Keratinocyte (primary cell): ENCODE measurements around the gene BANF2.

ENCODE experiments used
- EZH2 ChIP-seq: IDR thresholded peaks from one replicate; pipeline ENCODE4 v1.6.1; 2012; ENCODE audit warnings: inconsistent platforms, mild to moderate bottlenecking, low read length, moderate library complexity
- TF ChIP-seq, protein P1 (sequence below), 3 experiments: IDR thresholded peaks in 1 of 3; conservative IDR thresholded peaks in 1 of 3; optimal IDR thresholded peaks in 1 of 3; 2 replicates in 2 of 3; 3 replicates in 1 of 3; pipeline versions ENCODE3 to v1.5.1; 2011; ENCODE audit warnings: low read length in 3 of 3, mild to moderate bottlenecking in 3 of 3, moderate library complexity in 2 of 3, control low read depth in 1 of 3, inconsistent platforms in 1 of 3; ENCODE audit not compliant: insufficient read depth in 2 of 3; ENCODE audit errors: extremely low read depth in 1 of 3

DNA sequence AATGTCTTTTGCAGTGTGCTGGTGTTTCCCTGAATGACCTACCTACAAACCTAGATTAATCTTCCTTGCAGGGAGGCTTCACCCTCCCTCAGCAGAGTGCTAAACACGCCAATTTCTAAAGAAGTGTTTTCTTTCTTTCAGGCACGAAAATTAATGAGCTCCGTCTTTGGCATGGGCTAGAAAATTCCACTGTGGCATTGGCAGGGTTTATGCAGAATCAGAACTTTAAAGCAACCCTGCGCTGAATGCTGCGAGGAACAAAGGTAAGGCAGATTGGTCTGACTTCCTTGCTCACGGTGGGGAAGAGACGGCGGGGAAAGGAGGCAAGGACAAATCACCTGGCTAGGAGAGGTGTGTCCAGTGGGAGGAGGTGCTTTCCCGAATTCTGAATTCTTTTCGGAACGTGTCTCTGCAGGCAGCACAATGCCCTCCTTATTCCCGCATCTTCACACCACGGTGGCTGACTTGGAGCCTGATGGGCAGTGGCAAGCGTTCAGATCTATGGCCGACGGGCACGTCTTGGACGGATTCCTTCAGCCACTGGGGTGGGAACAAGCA, 6.2 kb upstream of the BANF2 start:
- TF ChIP-seq, protein P1, sequence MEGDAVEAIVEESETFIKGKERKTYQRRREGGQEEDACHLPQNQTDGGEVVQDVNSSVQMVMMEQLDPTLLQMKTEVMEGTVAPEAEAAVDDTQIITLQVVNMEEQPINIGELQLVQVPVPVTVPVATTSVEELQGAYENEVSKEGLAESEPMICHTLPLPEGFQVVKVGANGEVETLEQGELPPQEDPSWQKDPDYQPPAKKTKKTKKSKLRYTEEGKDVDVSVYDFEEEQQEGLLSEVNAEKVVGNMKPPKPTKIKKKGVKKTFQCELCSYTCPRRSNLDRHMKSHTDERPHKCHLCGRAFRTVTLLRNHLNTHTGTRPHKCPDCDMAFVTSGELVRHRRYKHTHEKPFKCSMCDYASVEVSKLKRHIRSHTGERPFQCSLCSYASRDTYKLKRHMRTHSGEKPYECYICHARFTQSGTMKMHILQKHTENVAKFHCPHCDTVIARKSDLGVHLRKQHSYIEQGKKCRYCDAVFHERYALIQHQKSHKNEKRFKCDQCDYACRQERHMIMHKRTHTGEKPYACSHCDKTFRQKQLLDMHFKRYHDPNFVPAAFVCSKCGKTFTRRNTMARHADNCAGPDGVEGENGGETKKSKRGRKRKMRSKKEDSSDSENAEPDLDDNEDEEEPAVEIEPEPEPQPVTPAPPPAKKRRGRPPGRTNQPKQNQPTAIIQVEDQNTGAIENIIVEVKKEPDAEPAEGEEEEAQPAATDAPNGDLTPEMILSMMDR (optimal IDR thresholded peaks at IDR 0.05 in 1 of 3, IDR thresholded peaks at IDR 0.05 in 1 of 3, conservative IDR thresholded peaks at IDR 0.05 in 1 of 3; ENCODE audit: extremely low read depth in 1 of 3, insufficient read depth in 2 of 3, low read length in 3 of 3): no peak
- no peak for TF ChIP-seq EZH2
